Tibial nerve (tissue), 4 donors: ENCODE data around the gene PSMB1.

Experiments used
- EP300 ChIP-seq, 2 donors: sonication (generic); formaldehyde crosslinking; IDR thresholded peaks; one replicate each; pipeline ENCODE4 v1.6.1; 2017; ENCODE audit warnings: antibody characterized with exemption in 2 of 2, mild to moderate bottlenecking in 1 of 2
- POLR2A ChIP-seq, 2 donors: fragments of 450-650 bp; IDR thresholded peaks; one replicate each; pipeline ENCODE4 v1.6.1; 2017; ENCODE audit warnings: antibody characterized with exemption in 2 of 2, mild to moderate bottlenecking in 2 of 2, moderate library complexity in 2 of 2
- TF ChIP-seq, protein P1 (sequence below), 5 experiments: fragments of 200-600 bp in 3 of 5; fragments of 450-650 bp in 2 of 5; sonication (generic) in 3 of 5; IDR thresholded peaks; one replicate each; pipeline ENCODE4 v1.5.1; 2016 to 2019; ENCODE audit warnings: antibody characterized with exemption in 5 of 5, mild to moderate bottlenecking in 3 of 5, moderate library complexity in 2 of 5

DNA sequence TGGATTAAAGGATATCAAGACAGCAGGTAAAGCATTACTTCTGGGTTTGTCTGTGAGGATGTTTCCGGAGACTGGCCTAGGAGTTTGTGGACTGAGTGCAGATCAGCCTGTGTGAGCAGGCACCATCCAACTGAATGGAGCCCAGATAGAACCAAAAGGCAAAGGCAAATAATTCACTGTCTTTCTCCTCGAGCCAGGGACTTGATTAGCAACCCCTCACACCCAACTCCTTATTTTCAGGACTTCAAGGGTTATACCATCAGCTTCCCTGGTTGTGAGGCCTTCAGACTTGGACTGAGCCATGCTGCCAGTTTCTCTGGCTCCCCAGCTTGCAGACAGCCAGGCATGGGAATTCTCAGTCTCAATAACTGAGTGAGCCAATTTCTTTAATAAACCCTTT lies 19.3 kb downstream of the PSMB1 start:
- TF ChIP-seq, protein P1, sequence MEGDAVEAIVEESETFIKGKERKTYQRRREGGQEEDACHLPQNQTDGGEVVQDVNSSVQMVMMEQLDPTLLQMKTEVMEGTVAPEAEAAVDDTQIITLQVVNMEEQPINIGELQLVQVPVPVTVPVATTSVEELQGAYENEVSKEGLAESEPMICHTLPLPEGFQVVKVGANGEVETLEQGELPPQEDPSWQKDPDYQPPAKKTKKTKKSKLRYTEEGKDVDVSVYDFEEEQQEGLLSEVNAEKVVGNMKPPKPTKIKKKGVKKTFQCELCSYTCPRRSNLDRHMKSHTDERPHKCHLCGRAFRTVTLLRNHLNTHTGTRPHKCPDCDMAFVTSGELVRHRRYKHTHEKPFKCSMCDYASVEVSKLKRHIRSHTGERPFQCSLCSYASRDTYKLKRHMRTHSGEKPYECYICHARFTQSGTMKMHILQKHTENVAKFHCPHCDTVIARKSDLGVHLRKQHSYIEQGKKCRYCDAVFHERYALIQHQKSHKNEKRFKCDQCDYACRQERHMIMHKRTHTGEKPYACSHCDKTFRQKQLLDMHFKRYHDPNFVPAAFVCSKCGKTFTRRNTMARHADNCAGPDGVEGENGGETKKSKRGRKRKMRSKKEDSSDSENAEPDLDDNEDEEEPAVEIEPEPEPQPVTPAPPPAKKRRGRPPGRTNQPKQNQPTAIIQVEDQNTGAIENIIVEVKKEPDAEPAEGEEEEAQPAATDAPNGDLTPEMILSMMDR (IDR thresholded peaks at IDR 0.05) = no peak
- TF ChIP-seq EP300 (IDR thresholded peaks at IDR 0.05) (no peak), POLR2A (IDR thresholded peaks at IDR 0.05) (no peak)
